WTC11 (cell line): ENCODE measurements around the gene ARHGAP15. TPM values are rescaled to one million over a fixed set of nuclear protein-coding genes. Genes with fewer than 3 reads are reported as not detected.

Source experiments
- ATAC-seq: fragments of 200-7000 bp; cut with Tn5 transposase; 2 replicates; pipeline ENCODE4 v1.10.0; 2021; ENCODE audit warnings: mild to moderate bottlenecking, moderate library complexity
- CTCF ChIA-PET: fragments of 300-600 bp; sonication (Branson Sonifier 250); formaldehyde crosslinking; loops from one replicate; lab custom pipeline; 2021; ENCODE audit warnings: antibody characterized with exemption; lab: Charles Lee
- POLR2A ChIA-PET: fragments of 350-600 bp; sonication (Branson Sonifier 250); formaldehyde crosslinking; loops from one replicate; lab custom pipeline; 2021; ENCODE audit warnings: antibody characterized with exemption; lab: Charles Lee
- DNase-seq: peaks from one replicate; pipeline ENCODE4 v3.0.0; 2021; ENCODE audit warnings: low spot score
- H3K27ac Mint-ChIP-seq: 2 replicates; pipeline ENCODE4 v1.8.0; 2021; ENCODE audit warnings: mixed read lengths
- H3K27me3 Mint-ChIP-seq: 2 replicates; pipeline ENCODE4 v1.8.0; 2021; ENCODE audit warnings: low read depth, mild to moderate bottlenecking, moderate library complexity, mixed read lengths
- H3K36me3 Mint-ChIP-seq: 2 replicates; pipeline ENCODE4 v1.8.0; 2021; ENCODE audit warnings: mixed read lengths
- H3K4me1 Mint-ChIP-seq: 2 replicates; pipeline ENCODE4 v1.8.0; 2022; ENCODE audit warnings: mixed read lengths
- H3K4me3 Mint-ChIP-seq: 2 replicates; pipeline ENCODE4 v1.8.0; 2021; ENCODE audit warnings: mild to moderate bottlenecking, moderate library complexity, mixed read lengths
- H3K9me3 Mint-ChIP-seq: 2 replicates; pipeline ENCODE4 v1.8.0; 2021; ENCODE audit warnings: mixed read lengths
- CREB1 ChIP-seq: sonication (generic); formaldehyde crosslinking; IDR thresholded peaks from 2 replicates; pipeline ENCODE4 v1.8.0; 2023; ENCODE audit warnings: mild to moderate bottlenecking, missing genetic modification reagents
- ELF4 ChIP-seq: sonication (generic); formaldehyde crosslinking; IDR thresholded peaks from 2 replicates; pipeline ENCODE4 v1.8.1; 2022; ENCODE audit warnings: low read depth, mild to moderate bottlenecking, moderate library complexity, missing genetic modification reagents
- ESRRA ChIP-seq: sonication (generic); formaldehyde crosslinking; IDR thresholded peaks from 2 replicates; pipeline ENCODE4 v1.8.1; 2022; ENCODE audit warnings: mild to moderate bottlenecking, missing genetic modification reagents, borderline replicate concordance
- GABPB1 ChIP-seq: sonication (generic); formaldehyde crosslinking; IDR thresholded peaks from 2 replicates; pipeline ENCODE4 v1.8.1; 2023; ENCODE audit warnings: mild to moderate bottlenecking, missing genetic modification reagents
- IRF2 ChIP-seq: sonication (generic); formaldehyde crosslinking; IDR thresholded peaks from 2 replicates; pipeline ENCODE4 v1.8.0; 2022; ENCODE audit warnings: low read depth, missing genetic modification reagents, borderline replicate concordance
- MXD4 ChIP-seq: fragments of 250-450 bp; sonication (Bioruptor Pico); IDR thresholded peaks from 2 replicates; pipeline ENCODE4 v1.8.0; 2021; ENCODE audit warnings: mild to moderate bottlenecking, moderate library complexity, borderline replicate concordance
- MYBL2 ChIP-seq: sonication (generic); formaldehyde crosslinking; IDR thresholded peaks from 2 replicates; pipeline ENCODE4 v1.8.1; 2023; ENCODE audit warnings: mild to moderate bottlenecking, moderate library complexity, missing genetic modification reagents
- OVOL2 ChIP-seq: fragments of 250-450 bp; sonication (Bioruptor Pico); IDR thresholded peaks from 2 replicates; pipeline ENCODE4 v1.9.0; 2021; ENCODE audit warnings: mild to moderate bottlenecking, borderline replicate concordance
- RORB ChIP-seq: fragments of 250-450 bp; sonication (Bioruptor Pico); IDR thresholded peaks from 2 replicates; pipeline ENCODE4 v1.9.0; 2021; ENCODE audit warnings: mild to moderate bottlenecking
- SMAD4 ChIP-seq: sonication (generic); formaldehyde crosslinking; IDR thresholded peaks from 2 replicates; pipeline ENCODE4 v1.8.0; 2022; ENCODE audit warnings: mild to moderate bottlenecking, missing genetic modification reagents
- SOX15 ChIP-seq: fragments of 250-450 bp; sonication (Bioruptor Pico); IDR thresholded peaks from 2 replicates; pipeline ENCODE4 v1.9.0; 2021; ENCODE audit warnings: mild to moderate bottlenecking
- TEAD1 ChIP-seq: sonication (generic); formaldehyde crosslinking; IDR thresholded peaks from 2 replicates; pipeline ENCODE4 v1.8.0; 2022; ENCODE audit warnings: mild to moderate bottlenecking, missing genetic modification reagents
- ZNF219 ChIP-seq: sonication (generic); formaldehyde crosslinking; IDR thresholded peaks from 2 replicates; pipeline ENCODE4 v1.8.0; 2023; ENCODE audit warnings: missing genetic modification reagents, mild to moderate bottlenecking, borderline replicate concordance
- ZNF232 ChIP-seq: sonication (generic); formaldehyde crosslinking; IDR thresholded peaks from 2 replicates; pipeline ENCODE4 v1.8.0; 2022; ENCODE audit warnings: mild to moderate bottlenecking, missing genetic modification reagents
- ZNF317 ChIP-seq: sonication (generic); formaldehyde crosslinking; IDR thresholded peaks from 2 replicates; pipeline ENCODE4 v1.8.1; 2023; ENCODE audit warnings: low read depth, mild to moderate bottlenecking, moderate library complexity, missing genetic modification reagents, borderline replicate concordance
- total RNA-seq: library from RNA; stranded (reverse); gene quantifications from 3 replicates; pipeline ENCODE4 v1.2.3, GENCODE V29; 2021
- TF ChIP-seq, protein P1 (sequence below): sonication (generic); formaldehyde crosslinking; IDR thresholded peaks from 2 replicates; pipeline ENCODE4 v1.8.0; 2023; ENCODE audit warnings: mild to moderate bottlenecking, missing genetic modification reagents
- TF ChIP-seq, protein P2 (sequence below): fragments of 250-450 bp; sonication (Bioruptor Pico); IDR thresholded peaks from 2 replicates; pipeline ENCODE4 v1.9.0; 2021; ENCODE audit warnings: mild to moderate bottlenecking, borderline replicate concordance
- TF ChIP-seq, protein P3 (sequence below): sonication (generic); formaldehyde crosslinking; IDR thresholded peaks from 2 replicates; pipeline ENCODE4 v1.8.1; 2023; ENCODE audit warnings: mild to moderate bottlenecking, missing genetic modification reagents, moderate library complexity
- TF ChIP-seq, protein P4 (sequence below): fragments of 250-450 bp; sonication (Bioruptor Pico); conservative IDR thresholded peaks from 2 replicates; pipeline ENCODE4 v1.9.0; 2021; ENCODE audit warnings: mild to moderate bottlenecking
- TF ChIP-seq, protein P5 (sequence below): sonication (generic); formaldehyde crosslinking; IDR thresholded peaks from 2 replicates; pipeline ENCODE4 v1.8.1; 2022; ENCODE audit warnings: mild to moderate bottlenecking, moderate library complexity, missing genetic modification reagents
- TF ChIP-seq, protein P6 (sequence below): sonication (generic); formaldehyde crosslinking; IDR thresholded peaks from 2 replicates; pipeline ENCODE4 v1.8.0; 2022; ENCODE audit warnings: mild to moderate bottlenecking, missing genetic modification reagents

ARHGAP15 gene
- total RNA-seq, 1 experiment from 2014 or later = 0.28 TPM

DNA sequence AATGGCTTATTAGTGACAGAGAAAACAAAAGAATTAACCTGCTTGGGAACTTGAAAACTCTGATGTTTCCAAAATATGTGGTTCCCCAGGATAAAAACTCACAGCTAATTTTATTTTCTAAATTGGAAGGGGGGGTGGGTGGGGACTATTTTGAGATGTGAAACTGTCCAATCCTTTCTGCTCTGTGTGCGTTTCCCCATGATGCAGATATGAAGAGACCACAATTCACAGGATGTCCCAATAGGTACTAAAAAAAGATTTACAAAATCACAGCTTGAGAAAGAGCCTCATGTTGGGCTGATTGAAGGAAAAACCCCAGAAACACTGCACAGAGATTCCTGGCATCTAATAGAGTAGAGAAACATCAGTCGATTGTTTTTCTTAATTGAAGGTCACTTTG, 273.2 kb downstream of the ARHGAP15 start:
- no peak overlapping the region for H3K4me3 Mint-ChIP-seq
- POLR2A ChIA-PET = no interaction called here
- H3K27ac Mint-ChIP-seq = no peak overlapping the region
- CTCF ChIA-PET = interaction anchor here (0.6 kb wide), 1 partner anchor 964 kb away, joined by 3 read pairs; no protein-coding TSS in a partner anchor
- no peaks in the 10 kb centered on the region for H3K27me3 Mint-ChIP-seq
- no peaks in the 10 kb centered on the region for H3K9me3 Mint-ChIP-seq
- H3K4me1 Mint-ChIP-seq = peaks cover 4% of the 10 kb centered on the region; the same call in 1 of the 2 replicates
- ATAC-seq (no peak), DNase-seq (no peak)
- TF ChIP-seq RORB (CRISPR knock-in tag) (no peak), GABPB1 (CRISPR knock-in tag) (no peak)
- TF ChIP-seq, protein P1, sequence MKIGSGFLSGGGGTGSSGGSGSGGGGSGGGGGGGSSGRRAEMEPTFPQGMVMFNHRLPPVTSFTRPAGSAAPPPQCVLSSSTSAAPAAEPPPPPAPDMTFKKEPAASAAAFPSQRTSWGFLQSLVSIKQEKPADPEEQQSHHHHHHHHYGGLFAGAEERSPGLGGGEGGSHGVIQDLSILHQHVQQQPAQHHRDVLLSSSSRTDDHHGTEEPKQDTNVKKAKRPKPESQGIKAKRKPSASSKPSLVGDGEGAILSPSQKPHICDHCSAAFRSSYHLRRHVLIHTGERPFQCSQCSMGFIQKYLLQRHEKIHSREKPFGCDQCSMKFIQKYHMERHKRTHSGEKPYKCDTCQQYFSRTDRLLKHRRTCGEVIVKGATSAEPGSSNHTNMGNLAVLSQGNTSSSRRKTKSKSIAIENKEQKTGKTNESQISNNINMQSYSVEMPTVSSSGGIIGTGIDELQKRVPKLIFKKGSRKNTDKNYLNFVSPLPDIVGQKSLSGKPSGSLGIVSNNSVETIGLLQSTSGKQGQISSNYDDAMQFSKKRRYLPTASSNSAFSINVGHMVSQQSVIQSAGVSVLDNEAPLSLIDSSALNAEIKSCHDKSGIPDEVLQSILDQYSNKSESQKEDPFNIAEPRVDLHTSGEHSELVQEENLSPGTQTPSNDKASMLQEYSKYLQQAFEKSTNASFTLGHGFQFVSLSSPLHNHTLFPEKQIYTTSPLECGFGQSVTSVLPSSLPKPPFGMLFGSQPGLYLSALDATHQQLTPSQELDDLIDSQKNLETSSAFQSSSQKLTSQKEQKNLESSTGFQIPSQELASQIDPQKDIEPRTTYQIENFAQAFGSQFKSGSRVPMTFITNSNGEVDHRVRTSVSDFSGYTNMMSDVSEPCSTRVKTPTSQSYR (CRISPR knock-in tag) = no peak
- TF ChIP-seq, protein P2, sequence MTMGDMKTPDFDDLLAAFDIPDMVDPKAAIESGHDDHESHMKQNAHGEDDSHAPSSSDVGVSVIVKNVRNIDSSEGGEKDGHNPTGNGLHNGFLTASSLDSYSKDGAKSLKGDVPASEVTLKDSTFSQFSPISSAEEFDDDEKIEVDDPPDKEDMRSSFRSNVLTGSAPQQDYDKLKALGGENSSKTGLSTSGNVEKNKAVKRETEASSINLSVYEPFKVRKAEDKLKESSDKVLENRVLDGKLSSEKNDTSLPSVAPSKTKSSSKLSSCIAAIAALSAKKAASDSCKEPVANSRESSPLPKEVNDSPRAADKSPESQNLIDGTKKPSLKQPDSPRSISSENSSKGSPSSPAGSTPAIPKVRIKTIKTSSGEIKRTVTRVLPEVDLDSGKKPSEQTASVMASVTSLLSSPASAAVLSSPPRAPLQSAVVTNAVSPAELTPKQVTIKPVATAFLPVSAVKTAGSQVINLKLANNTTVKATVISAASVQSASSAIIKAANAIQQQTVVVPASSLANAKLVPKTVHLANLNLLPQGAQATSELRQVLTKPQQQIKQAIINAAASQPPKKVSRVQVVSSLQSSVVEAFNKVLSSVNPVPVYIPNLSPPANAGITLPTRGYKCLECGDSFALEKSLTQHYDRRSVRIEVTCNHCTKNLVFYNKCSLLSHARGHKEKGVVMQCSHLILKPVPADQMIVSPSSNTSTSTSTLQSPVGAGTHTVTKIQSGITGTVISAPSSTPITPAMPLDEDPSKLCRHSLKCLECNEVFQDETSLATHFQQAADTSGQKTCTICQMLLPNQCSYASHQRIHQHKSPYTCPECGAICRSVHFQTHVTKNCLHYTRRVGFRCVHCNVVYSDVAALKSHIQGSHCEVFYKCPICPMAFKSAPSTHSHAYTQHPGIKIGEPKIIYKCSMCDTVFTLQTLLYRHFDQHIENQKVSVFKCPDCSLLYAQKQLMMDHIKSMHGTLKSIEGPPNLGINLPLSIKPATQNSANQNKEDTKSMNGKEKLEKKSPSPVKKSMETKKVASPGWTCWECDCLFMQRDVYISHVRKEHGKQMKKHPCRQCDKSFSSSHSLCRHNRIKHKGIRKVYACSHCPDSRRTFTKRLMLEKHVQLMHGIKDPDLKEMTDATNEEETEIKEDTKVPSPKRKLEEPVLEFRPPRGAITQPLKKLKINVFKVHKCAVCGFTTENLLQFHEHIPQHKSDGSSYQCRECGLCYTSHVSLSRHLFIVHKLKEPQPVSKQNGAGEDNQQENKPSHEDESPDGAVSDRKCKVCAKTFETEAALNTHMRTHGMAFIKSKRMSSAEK (CRISPR knock-in tag) = no peak
- no peaks in the 10 kb centered on the region for H3K36me3 Mint-ChIP-seq

DNA sequence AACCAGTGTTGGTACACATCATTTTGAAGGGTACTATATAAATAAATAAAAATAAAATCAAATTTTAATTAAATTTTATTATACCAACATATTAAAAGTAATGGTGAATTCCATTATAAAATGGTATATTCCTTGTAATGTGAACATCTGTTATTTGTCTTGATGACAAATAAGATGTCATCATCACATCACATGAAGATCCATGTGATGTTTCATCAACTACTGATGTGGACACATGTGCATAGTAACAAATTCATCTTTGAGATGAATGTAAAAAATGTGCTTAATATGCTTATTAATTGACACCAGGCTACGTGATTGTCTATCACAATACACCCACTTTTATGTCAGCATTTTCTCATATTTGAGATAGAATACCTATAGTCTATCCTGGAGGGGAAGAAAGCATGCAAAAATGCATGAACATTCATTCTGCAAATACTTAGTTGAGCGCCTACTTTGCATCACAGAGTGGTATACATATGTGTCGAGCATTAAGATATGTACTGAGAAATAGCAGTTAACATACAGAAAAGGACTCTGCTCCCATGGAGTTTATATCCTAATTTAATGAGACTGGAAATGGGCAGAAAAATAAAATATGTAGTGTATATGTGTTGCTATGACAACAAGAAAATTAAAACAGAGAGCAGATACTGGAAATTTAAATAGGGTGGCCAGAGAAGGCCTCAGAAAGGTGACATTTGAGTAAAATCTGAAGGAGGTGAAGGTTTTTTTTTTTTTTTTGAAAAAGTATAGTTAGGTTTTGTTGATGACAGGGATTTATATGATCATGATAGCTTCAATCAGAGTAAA, 281.1 kb downstream of the ARHGAP15 start:
- ATAC-seq (no peak), DNase-seq (no peak)
- POLR2A ChIA-PET = no interaction called here
- no peaks in the 10 kb centered on the region for H3K4me1 Mint-ChIP-seq
- no peaks in the 10 kb centered on the region for H3K27me3 Mint-ChIP-seq
- H3K9me3 Mint-ChIP-seq = no peaks in the 10 kb centered on the region
- CTCF ChIA-PET = interaction anchor here (0.6 kb wide), 1 partner anchor 13 kb away, joined by 4 read pairs; no protein-coding TSS in a partner anchor
- H3K36me3 Mint-ChIP-seq = no peaks in the 10 kb centered on the region
- TF ChIP-seq ZNF232 (CRISPR knock-in tag) (no peak), SMAD4 (CRISPR knock-in tag) (no peak), RORB (CRISPR knock-in tag) (no peak), ESRRA (CRISPR knock-in tag) (no peak), MYBL2 (CRISPR knock-in tag) (no peak), ZNF317 (CRISPR knock-in tag) (no peak), SOX15 (CRISPR knock-in tag) (no peak), ZNF219 (CRISPR knock-in tag) (no peak), MXD4 (no peak), IRF2 (CRISPR knock-in tag) (no peak), CREB1 (CRISPR knock-in tag) (no peak), OVOL2 (CRISPR knock-in tag) (no peak), ELF4 (CRISPR knock-in tag) (no peak), TEAD1 (no peak)
- TF ChIP-seq, protein P3, sequence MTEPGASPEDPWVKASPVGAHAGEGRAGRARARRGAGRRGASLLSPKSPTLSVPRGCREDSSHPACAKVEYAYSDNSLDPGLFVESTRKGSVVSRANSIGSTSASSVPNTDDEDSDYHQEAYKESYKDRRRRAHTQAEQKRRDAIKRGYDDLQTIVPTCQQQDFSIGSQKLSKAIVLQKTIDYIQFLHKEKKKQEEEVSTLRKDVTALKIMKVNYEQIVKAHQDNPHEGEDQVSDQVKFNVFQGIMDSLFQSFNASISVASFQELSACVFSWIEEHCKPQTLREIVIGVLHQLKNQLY = no peak
- TF ChIP-seq, protein P4, sequence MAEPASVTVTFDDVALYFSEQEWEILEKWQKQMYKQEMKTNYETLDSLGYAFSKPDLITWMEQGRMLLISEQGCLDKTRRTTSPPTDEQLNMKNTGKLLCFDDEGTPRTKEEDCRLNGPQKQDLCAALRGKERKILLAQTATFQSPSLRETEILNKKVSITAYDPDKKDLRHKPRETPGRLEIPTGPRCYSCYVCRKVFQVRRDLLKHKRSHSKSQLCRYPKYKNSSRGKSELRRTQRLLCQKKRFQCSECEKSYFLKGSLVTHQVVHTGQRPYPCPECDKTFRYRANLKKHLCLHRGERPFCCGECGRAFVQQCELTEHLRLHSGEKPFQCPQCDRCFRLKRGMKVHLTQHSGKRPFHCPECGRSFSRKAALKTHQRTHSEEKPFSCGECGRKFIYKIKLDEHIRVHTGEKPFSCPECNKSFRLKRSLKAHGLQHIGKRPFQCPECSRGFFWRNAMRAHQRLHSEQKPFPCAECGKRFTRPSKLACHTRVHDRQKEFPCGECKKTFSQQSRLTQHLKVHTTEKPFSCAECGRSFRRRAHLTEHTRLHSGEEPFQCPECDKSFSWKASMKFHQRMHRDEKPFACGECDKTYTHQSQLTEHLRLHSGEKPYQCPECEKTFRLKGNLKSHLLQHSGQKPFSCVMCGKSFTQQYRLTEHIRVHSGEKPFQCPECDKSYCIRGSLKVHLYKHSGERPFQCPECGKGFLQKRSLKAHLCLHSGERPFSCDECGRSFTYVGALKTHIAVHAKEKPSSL (CRISPR knock-in tag) = no peak
- TF ChIP-seq, protein P5, sequence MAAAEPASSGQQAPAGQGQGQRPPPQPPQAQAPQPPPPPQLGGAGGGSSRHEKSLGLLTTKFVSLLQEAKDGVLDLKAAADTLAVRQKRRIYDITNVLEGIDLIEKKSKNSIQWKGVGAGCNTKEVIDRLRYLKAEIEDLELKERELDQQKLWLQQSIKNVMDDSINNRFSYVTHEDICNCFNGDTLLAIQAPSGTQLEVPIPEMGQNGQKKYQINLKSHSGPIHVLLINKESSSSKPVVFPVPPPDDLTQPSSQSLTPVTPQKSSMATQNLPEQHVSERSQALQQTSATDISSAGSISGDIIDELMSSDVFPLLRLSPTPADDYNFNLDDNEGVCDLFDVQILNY (CRISPR knock-in tag) = no peak
- TF ChIP-seq, protein P6, sequence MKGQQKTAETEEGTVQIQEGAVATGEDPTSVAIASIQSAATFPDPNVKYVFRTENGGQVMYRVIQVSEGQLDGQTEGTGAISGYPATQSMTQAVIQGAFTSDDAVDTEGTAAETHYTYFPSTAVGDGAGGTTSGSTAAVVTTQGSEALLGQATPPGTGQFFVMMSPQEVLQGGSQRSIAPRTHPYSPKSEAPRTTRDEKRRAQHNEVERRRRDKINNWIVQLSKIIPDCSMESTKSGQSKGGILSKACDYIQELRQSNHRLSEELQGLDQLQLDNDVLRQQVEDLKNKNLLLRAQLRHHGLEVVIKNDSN (CRISPR knock-in tag) = no peak
- H3K27ac Mint-ChIP-seq = no peak overlapping the region
- H3K4me3 Mint-ChIP-seq = no peak overlapping the region
